Liver (tissue), 3 donors: ENCODE data around the gene DPM1.

Experiments
- JUND ChIP-seq, 2 donors: IDR thresholded peaks; 2 replicates each; pipeline ENCODE4 v1.6.1; 2016; ENCODE audit warnings: antibody characterized with exemption in 2 of 2
- RAD21 ChIP-seq, 2 donors: IDR thresholded peaks; 2 replicates each; pipeline ENCODE4 v1.6.1; 2016; ENCODE audit warnings: antibody characterized with exemption in 2 of 2, mild to moderate bottlenecking in 2 of 2
- TF ChIP-seq, protein P1 (sequence below): fragments of 150-350 bp; IDR thresholded peaks from 2 replicates; pipeline ENCODE4 v1.5.1; 2017; ENCODE audit warnings: improper control_type of control experiment, low read depth, low read length; ENCODE audit not compliant: missing input control
- TF ChIP-seq, protein P2 (sequence below): IDR thresholded peaks from 2 replicates; pipeline ENCODE4 v1.6.1; 2016; ENCODE audit warnings: antibody characterized with exemption
- donor health status: healthy.
- donor health status: healthy.

- TF ChIP-seq, protein P1, sequence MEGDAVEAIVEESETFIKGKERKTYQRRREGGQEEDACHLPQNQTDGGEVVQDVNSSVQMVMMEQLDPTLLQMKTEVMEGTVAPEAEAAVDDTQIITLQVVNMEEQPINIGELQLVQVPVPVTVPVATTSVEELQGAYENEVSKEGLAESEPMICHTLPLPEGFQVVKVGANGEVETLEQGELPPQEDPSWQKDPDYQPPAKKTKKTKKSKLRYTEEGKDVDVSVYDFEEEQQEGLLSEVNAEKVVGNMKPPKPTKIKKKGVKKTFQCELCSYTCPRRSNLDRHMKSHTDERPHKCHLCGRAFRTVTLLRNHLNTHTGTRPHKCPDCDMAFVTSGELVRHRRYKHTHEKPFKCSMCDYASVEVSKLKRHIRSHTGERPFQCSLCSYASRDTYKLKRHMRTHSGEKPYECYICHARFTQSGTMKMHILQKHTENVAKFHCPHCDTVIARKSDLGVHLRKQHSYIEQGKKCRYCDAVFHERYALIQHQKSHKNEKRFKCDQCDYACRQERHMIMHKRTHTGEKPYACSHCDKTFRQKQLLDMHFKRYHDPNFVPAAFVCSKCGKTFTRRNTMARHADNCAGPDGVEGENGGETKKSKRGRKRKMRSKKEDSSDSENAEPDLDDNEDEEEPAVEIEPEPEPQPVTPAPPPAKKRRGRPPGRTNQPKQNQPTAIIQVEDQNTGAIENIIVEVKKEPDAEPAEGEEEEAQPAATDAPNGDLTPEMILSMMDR, result no peak
- no peak for TF ChIP-seq JUND (IDR thresholded peaks at IDR 0.05)
- TF ChIP-seq, protein P2, sequence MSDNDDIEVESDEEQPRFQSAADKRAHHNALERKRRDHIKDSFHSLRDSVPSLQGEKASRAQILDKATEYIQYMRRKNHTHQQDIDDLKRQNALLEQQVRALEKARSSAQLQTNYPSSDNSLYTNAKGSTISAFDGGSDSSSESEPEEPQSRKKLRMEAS, result no peak
- no peak for TF ChIP-seq RAD21 (IDR thresholded peaks at IDR 0.05)
Measured at GRCh38 chr20:50996901-50997865, 38.9 kb upstream of the DPM1 start.
